ENCODE data around the gene HOGA1.

GRCh38 chr10:97567891-97568290, 16.3 kb upstream of the HOGA1 start:
- TF ChIP-seq IKZF5 (CRISPR knock-in tag; IDR thresholded peaks at IDR 0.05): no peak
- TF ChIP-seq ZNF34 (CRISPR knock-in tag; IDR thresholded peaks at IDR 0.05; ENCODE audit: borderline replicate concordance): no peak
- TF ChIP-seq CTCF (CRISPR knock-in tag; IDR thresholded peaks at IDR 0.05): no peak
- TF ChIP-seq ZNF639 (CRISPR knock-in tag; conservative IDR thresholded peaks at IDR 0.05): no peak
- TF ChIP-seq HNRNPL (IDR thresholded peaks at IDR 0.05; ENCODE audit: low read depth, low read length): no peak
- TF ChIP-seq CHD2 (IDR thresholded peaks at IDR 0.05; ENCODE audit: low read depth, low read length): no peak
- no peak for TF ChIP-seq MYC (CRISPR knock-in tag; IDR thresholded peaks at IDR 0.05; ENCODE audit: borderline replicate concordance)
- no peak for TF ChIP-seq ZNF790 (CRISPR knock-in tag; IDR thresholded peaks at IDR 0.05; ENCODE audit: borderline replicate concordance)
- TF ChIP-seq AHR (CRISPR knock-in tag; IDR thresholded peaks at IDR 0.05): no peak
- no peak for TF ChIP-seq ZNF207 (IDR thresholded peaks at IDR 0.05; ENCODE audit: borderline replicate concordance)
- no peak for TF ChIP-seq TCF7 (IDR thresholded peaks at IDR 0.05; ENCODE audit: low read depth)

Data from HepG2 (cell line).